ENCODE measurements around the gene RAMP1. TPM values are rescaled to one million over a fixed set of nuclear protein-coding genes. Genes with fewer than 3 reads are reported as not detected.
A peak's percentile ranks its signal among the peaks of the same experiment; 100 is the strongest.

The RAMP1 gene
- total RNA-seq, 1 donor, result 35.0 TPM

- no peak overlapping the region for H3K4me3 ChIP-seq (ENCODE audit: low read depth, low read length)
- no peak for TF ChIP-seq CTCF (IDR thresholded peaks at IDR 0.05; ENCODE audit: insufficient read depth, low read depth, low read length)
- DNase-seq (ENCODE audit: low read depth), result peak; percentile 72
Measured at GRCh38 chr2:237931205-237931721, 71.8 kb downstream of the RAMP1 start.

GRCh38 chr2:237932731-237933131 lies 73.3 kb downstream of the RAMP1 start:
- peak; percentile 86 for DNase-seq (ENCODE audit: low read depth)
- no peak overlapping the region for H3K4me3 ChIP-seq (ENCODE audit: low read depth, low read length)
- no peak for TF ChIP-seq CTCF (IDR thresholded peaks at IDR 0.05; ENCODE audit: insufficient read depth, low read depth, low read length)

- no peak for TF ChIP-seq CTCF (IDR thresholded peaks at IDR 0.05; ENCODE audit: insufficient read depth, low read depth, low read length)
- H3K4me3 ChIP-seq (ENCODE audit: low read depth, low read length), result no peak overlapping the region
- DNase-seq (ENCODE audit: low read depth), result no peak
Measured at GRCh38 chr2:237934186-237934585, 74.8 kb downstream of the RAMP1 start.

- no peak overlapping the region for H3K4me3 ChIP-seq (ENCODE audit: low read depth, low read length)
- no peak for TF ChIP-seq CTCF (IDR thresholded peaks at IDR 0.05; ENCODE audit: insufficient read depth, low read depth, low read length)
- DNase-seq (ENCODE audit: low read depth), result peak; percentile 31
Measured at GRCh38 chr2:237935740-237936452, 76.5 kb downstream of the RAMP1 start.

- H3K4me3 ChIP-seq (ENCODE audit: low read depth, low read length), result no peak overlapping the region
- DNase-seq (ENCODE audit: low read depth), result peak; percentile 55
- no peak for TF ChIP-seq CTCF (IDR thresholded peaks at IDR 0.05; ENCODE audit: insufficient read depth, low read depth, low read length)
Measured at GRCh38 chr2:237939251-237939650, 79.8 kb downstream of the RAMP1 start.

- no peak for TF ChIP-seq CTCF (IDR thresholded peaks at IDR 0.05; ENCODE audit: insufficient read depth, low read depth, low read length)
- DNase-seq (ENCODE audit: low read depth), result no peak
Measured at GRCh38 chr2:237940828-237941227, 81.4 kb downstream of the RAMP1 start.

GRCh38 chr2:237941239-237941638 lies 81.8 kb downstream of the RAMP1 start:
- H3K4me3 ChIP-seq (ENCODE audit: low read depth, low read length), result no peak overlapping the region

More at GRCh38 chr2:237940828-237941227, 81.4 kb downstream of the RAMP1 start:
- H3K4me3 ChIP-seq (ENCODE audit: low read depth, low read length), result no peak overlapping the region

More at GRCh38 chr2:237941239-237941638, 81.8 kb downstream of the RAMP1 start:
- no peak for TF ChIP-seq CTCF (IDR thresholded peaks at IDR 0.05; ENCODE audit: insufficient read depth, low read depth, low read length)
- no peak for DNase-seq (ENCODE audit: low read depth)
